CD4-positive, alpha-beta T cell treated with Interleukin-17A for 4 hours (primary cell): ENCODE measurements around the gene SMARCC1.

ENCODE experiments used
- DNase-seq: peaks from one replicate; pipeline ENCODE4 v3.0.0-alpha.2; 2020; ENCODE audit warnings: mixed read lengths

The SMARCC1 gene

GRCh38 chr3:47692158-47692557 lies 89.5 kb downstream of the SMARCC1 start:
- DNase-seq = no peak

- DNase-seq = no peak
Measured at GRCh38 chr3:47688488-47688887, 93.2 kb downstream of the SMARCC1 start.

DNA sequence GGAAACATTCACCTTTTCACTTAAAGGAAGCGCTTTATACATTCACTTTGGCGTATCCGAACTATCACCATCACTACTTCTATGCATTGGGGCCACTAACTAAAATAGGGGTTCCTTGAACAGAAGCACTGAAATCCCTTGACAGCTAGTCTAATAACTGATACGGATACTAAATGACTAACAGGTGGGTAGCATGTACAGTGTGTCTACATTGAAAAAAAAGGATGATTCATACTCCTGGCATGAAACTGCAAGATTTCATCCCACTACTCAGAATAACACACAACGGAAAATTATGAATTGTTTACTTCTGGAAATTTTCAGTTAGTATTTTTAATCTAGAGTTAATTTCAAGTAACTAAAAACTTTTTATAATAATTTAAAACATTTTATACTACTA lies 96.7 kb downstream of the SMARCC1 start:
- DNase-seq = no peak

DNA sequence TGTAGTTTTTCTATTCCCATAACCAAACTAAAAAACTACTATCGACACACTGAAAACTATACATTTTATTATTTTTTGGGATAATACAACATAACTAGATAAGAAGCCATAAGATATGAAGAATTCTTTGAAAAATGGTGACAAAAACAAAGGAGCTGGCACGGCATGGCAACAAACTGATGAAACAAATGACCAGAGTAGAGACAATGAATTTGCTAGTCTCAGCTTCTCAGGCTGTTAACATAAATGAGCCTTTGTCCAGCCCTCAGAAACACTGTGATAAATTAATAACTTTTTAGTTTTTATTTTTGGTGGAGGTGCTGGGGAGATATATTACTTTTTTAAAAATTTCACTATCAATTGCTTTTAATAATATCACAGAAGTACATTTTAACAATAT lies 100.7 kb downstream of the SMARCC1 start:
- no peak for DNase-seq

DNA sequence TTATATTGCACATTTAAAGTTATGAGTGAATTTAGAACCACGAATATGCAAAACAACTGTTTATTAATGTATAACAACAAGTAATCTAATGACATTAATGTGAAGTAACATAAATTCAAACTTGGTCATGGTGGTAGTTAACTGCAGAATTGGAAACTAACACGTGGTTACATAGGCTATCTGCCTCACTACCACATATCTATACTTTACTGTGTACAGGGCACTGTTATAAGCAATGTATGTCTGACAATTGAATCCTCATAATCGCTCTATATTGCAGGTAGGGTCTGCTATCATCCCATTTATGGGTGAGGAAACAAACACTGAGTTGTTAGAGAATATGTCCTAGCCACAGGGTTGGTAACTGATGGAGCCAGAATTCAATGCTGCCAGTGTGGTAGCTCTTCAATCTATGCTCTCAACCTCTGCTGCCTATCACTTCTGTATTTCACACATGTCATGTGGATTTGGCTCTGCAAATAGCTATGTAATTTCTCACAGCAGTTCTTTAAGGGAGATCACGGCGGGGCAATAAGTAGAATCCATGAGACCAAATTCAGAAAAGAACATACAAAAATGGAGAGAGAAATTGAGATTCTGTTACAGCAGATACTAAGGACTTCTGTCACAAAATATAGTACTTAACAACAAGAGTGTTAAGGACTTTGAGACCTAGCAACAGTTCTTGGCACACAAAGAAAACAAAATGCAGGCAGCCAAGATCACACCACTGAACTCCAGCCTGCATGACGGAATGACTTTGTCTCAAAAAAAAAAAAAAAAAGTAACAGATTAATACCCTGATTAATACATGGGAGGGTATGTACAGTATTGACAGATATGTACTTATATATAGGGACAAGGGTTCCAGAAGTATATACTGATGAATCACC lies 103.0 kb downstream of the SMARCC1 start:
- no peak for DNase-seq

DNA sequence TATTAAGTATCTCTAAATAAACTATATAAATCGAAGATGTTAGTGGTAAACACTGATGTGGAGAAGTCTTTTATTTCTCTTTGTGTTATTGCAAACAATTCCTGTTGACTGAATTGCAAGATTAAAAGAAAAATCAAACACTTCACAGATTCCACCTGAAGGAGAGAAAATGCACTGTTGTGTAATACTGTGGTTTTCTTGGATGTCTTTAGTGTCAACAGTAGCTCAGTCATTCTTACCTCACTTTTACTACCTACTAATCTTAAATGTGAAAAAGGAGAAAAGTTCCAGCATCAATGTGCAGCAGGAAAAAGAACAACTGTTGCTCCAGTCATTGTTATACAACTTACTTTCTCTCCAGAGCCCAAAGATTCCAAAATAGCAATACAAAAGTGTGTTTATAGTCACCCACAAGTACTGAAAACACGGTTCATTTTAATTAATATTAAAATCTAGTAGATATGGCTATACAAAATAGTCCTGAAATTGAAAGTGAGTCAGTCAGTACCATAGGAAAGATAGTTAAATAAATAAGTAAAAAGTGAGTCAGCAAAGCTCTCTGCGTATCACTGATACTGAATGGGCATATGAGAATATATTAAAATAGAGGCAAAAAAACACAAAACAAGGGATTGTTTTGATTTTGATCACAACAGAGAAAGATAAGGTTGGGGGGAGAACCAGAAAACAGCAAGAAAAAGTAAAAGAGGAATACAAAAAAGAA lies 112.5 kb downstream of the SMARCC1 start:
- DNase-seq = no peak

- DNase-seq = no peak
Measured at GRCh38 chr3:47666118-47666517, 115.6 kb downstream of the SMARCC1 start.

DNA sequence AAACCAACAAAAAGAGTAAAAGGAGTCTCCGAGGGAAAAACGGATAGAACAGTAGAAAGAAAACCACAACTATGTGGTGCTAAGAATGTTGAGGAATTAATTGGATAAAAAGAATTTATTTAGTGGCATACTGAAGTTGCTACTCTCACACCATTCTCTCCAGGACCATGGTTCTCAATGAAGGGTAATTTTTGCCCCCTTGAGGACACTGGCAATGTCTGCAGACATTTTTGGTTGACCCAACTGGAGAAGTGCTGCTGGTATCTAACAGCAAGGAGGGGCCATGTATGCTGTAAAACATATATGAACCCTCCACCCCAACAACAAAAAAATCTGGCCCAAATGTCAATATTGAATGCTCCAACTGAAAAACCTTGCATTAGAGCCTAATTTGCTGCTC lies 117.2 kb downstream of the SMARCC1 start:
- no peak for DNase-seq

GRCh38 chr3:47663630-47664240 lies 118.0 kb downstream of the SMARCC1 start:
- no peak for DNase-seq

GRCh38 chr3:47661121-47661752 lies 120.5 kb downstream of the SMARCC1 start:
- no peak for DNase-seq

DNA sequence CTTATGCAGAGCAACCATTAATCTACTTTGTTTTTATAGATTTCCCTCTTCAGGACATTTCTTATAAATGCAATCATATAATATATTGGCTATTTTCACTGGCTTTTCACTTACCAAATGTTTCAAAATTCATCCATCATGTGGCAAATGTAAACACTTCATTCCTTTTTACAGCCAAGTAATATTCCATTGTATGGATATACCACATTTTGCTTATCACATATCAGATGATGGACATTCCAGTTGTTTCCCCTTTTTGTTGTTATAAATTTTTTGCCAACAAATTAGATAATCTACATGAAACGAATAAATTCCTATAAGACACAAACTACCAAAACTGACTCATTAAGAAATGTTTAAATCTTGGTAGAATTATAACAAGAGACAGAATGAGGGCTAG lies 123.2 kb downstream of the SMARCC1 start:
- DNase-seq = no peak

DNA sequence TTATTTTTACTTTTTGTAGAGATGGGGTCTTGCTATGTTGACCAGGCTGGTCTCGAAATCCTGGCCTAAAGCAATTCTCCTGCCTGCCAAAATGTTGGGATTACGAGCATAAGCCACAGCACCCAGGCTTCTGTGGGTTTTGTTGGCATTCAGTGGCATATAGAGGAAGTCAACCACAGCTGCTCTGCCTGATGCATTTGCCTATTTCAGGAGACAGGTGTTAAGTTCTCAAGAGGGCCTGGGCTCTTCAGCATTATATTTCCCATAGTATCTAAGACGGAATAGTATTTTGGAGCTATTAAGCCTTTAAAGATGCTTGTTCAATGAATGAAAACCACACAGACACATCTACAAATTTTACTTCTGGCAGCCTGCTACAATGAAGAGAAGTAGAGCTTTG lies 129.6 kb downstream of the SMARCC1 start:
- DNase-seq = no peak

DNA sequence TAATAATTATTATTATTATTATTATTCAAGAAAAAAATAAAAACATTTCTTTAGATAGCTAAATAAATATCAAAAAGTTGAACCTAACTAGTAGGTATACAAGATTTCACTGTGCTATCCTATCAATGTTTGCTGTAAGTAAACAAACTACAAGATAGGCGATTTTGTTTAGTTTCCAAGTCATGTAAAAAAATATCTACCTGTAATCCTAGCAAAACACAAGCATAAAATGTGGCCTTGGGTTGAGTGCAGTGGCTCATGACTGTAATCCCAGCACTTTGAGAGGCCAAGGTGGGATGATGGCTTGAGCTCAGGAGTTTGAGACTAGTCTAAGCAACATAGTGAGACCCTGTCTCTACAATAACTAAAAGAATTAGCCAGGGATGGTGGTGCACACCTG lies 131.4 kb downstream of the SMARCC1 start:
- no peak for DNase-seq

DNA sequence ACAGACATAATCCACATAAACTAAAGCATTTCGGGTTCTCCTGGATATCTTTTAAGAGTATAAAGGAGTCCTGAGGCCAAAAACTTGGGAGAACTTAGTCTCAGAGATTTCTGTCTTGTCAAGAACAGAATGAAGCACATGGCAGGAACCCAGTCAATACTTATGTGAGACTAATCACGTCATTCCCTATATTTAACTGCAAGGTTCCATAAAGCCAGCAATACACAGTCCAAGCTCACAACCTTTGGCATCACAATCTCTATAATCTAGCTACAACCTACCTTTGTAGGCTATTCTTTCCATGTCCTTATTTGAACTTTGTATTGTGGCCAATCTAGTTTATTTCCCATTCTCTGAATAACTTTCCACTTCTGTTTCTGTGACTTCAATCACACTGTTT lies 134.1 kb downstream of the SMARCC1 start:
- no peak for DNase-seq

- DNase-seq = no peak
Measured at GRCh38 chr3:47646362-47646761, 135.3 kb downstream of the SMARCC1 start.

- DNase-seq = no peak
Measured at GRCh38 chr3:47645551-47645950, 136.1 kb downstream of the SMARCC1 start.

- DNase-seq = no peak
Measured at GRCh38 chr3:47643092-47643491, 138.6 kb downstream of the SMARCC1 start.

GRCh38 chr3:47641739-47642138 lies 140.0 kb downstream of the SMARCC1 start:
- no peak for DNase-seq

DNA sequence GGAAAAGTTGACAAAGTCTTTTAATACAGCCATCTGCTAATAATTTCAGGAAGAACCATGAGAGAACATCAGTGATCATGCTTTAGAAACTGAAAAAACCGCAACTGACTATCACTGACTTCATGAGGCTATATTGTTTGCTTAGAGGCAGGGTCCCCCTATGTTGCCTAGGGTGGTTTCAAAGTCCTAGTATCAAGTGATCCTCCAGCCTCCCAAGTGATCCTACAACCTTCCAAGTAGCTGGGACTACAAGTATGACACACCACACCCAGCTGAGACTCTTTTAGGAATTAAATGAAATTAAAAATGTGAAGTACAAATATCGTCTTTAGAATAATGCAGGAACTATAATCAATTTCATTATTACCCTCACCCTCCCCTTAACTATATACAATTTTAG lies 144.8 kb downstream of the SMARCC1 start:
- no peak for DNase-seq

GRCh38 chr3:47636225-47636624 lies 145.5 kb downstream of the SMARCC1 start:
- DNase-seq = no peak

GRCh38 chr3:47635536-47635935 lies 146.2 kb downstream of the SMARCC1 start:
- no peak for DNase-seq

DNA sequence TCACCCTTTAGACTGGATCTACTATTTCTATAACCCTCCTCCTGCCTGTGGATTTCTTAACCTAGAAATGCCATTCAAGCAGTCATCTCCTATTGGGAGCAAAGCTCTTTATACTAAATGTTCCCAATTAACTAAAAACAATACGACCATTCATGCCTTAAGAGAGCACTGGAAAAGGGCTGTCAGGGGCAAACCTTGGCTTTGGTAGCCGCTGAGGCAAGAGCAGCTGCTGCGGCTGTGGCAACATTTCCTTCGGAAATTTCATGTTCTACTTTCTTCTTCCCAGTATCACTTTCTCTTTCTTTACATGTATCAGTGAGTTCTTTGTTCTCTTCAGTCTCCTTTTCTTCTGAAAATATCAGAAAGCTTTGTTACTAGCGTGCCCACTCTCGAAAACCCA lies 146.7 kb downstream of the SMARCC1 start:
- DNase-seq = no peak

DNA sequence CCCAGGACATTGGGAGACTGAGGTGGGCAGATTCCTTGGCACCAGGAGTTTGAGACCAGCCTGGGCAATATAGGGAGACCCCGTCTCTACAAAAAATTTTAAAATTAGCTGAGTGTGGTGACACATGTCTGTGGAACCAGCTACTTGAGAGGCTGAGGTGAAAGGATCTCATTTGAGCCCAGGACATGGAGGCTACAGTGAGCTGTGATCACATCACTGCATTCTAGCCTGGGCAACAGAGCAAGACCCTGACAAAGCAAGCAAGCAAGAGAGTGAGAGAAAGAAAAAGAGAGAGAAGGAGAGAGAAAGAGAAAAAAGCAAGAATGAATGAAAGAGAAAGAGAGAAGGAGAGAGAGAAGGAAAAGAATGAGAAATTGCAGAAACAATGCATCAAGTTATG lies 150.9 kb downstream of the SMARCC1 start:
- DNase-seq = no peak
